T-cell (primary cell): Measurements from ENCODE around the gene MSH2. TPM values are rescaled to one million over a fixed set of nuclear protein-coding genes. Genes with fewer than 3 reads are reported as not detected.
"Not testable (repeated sequence)": the region's sequence is repeated elsewhere in the genome, so short reads cannot be mapped to it uniquely, and the experiment has no call there.

Experiments used
- ATAC-seq, 4 experiments: fragments of 200-7000 bp in 3 of 4; fragments of 150-1000 bp in 1 of 4; cut with Tn5 transposase; replicated peaks in 1 of 4; 1 replicate in 3 of 4; 2 replicates in 1 of 4; pipeline ENCODE4 v1.10.0; 2021; ENCODE audit warnings: moderate library complexity in 3 of 4, mild to moderate bottlenecking in 2 of 4, moderate number of reproducible peaks in 1 of 4
- CTCF ChIA-PET, 2 donors: fragments of 300-600 bp; sonication (Branson Sonifier 250); formaldehyde crosslinking; loops; one replicate each; lab custom pipeline; 2022; ENCODE audit warnings: antibody characterized with exemption in 2 of 2; lab: Charles Lee
- POLR2A ChIA-PET, 2 donors: fragments of 300-600 bp; sonication (Branson Sonifier 250); formaldehyde crosslinking; loops; one replicate each; lab custom pipeline; 2022; ENCODE audit warnings: antibody characterized with exemption in 2 of 2; lab: Charles Lee
- DNase-seq, 35 experiments: peaks; one replicate each; pipeline versions ENCODE4 v3.0.0 to v3.0.0-alpha.2; 2013 to 2023
- H3K27ac ChIP-seq: one replicate; pipeline ENCODE4 v1.5.1; 2013; ENCODE audit warnings: low read length
- H3K27me3 ChIP-seq, 2 experiments: replicated peaks in 1 of 2; 1 replicate in 1 of 2; 2 replicates in 1 of 2; pipeline versions ENCODE4 v1.6.1 to v1.7.0; 2013; ENCODE audit warnings: low read length in 1 of 2, mixed read lengths in 1 of 2; ENCODE audit not compliant: control insufficient read depth in 2 of 2, insufficient read depth in 2 of 2; ENCODE audit errors: extremely low read depth in 1 of 2
- H3K36me3 ChIP-seq, 2 donors: 1 replicate in 1 of 2; 2 replicates in 1 of 2; pipeline versions ENCODE4 v1.6.1 to v1.7.0; 2013; ENCODE audit warnings: low read length in 1 of 2; ENCODE audit not compliant: control insufficient read depth in 2 of 2, insufficient read depth in 1 of 2; ENCODE audit errors: extremely low read depth in 1 of 2
- H3K4me1 ChIP-seq, 2 experiments: 1 replicate in 1 of 2; 2 replicates in 1 of 2; pipeline versions ENCODE4 v1.6.1 to v1.7.0; 2013; ENCODE audit warnings: low read length in 2 of 2, mixed read lengths in 1 of 2; ENCODE audit not compliant: insufficient read depth in 2 of 2, control insufficient read depth in 1 of 2; ENCODE audit errors: extremely low read depth in 1 of 2
- H3K4me3 ChIP-seq, 2 donors: 1 replicate in 1 of 2; 2 replicates in 1 of 2; pipeline versions ENCODE4 v1.5.1 to v1.7.0; 2013; ENCODE audit warnings: mild to moderate bottlenecking in 2 of 2, low read length in 1 of 2, moderate library complexity in 1 of 2; ENCODE audit not compliant: control insufficient read depth in 1 of 2; ENCODE audit errors: extremely low read depth in 1 of 2
- H3K9me3 ChIP-seq: 2 replicates; pipeline ENCODE4 v1.7.0; 2013
- H3K27ac Mint-ChIP-seq, 2 donors: one replicate each; pipeline ENCODE4 v1.8.0; 2020 to 2021; ENCODE audit warnings: mild to moderate bottlenecking in 2 of 2, mixed read lengths in 2 of 2
- H3K27me3 Mint-ChIP-seq, 2 donors: one replicate each; pipeline ENCODE4 v1.8.0; 2021 to 2022; ENCODE audit warnings: mixed read lengths in 2 of 2
- H3K36me3 Mint-ChIP-seq: one replicate; pipeline ENCODE4 v1.8.0; 2021; ENCODE audit warnings: mixed read lengths
- H3K4me1 Mint-ChIP-seq, 3 donors: one replicate each; pipeline ENCODE4 v1.8.0; 2020 to 2022; ENCODE audit warnings: mixed read lengths in 3 of 3, mild to moderate bottlenecking in 1 of 3
- H3K4me3 Mint-ChIP-seq, 3 donors: one replicate each; pipeline ENCODE4 v1.8.0; 2020 to 2022; ENCODE audit warnings: mild to moderate bottlenecking in 3 of 3, mixed read lengths in 3 of 3, moderate library complexity in 3 of 3
- H3K9me3 Mint-ChIP-seq, 3 donors: one replicate each; pipeline ENCODE4 v1.8.0; 2020 to 2022; ENCODE audit warnings: mixed read lengths in 3 of 3
- WGBS: methylation state at CpG from one replicate; pipeline ENCODE4 v1.1.5; 2013; ENCODE audit warnings: missing lambda C conversion rate; ENCODE audit not compliant: insufficient coverage; 5-methylcytosine and 5-hydroxymethylcytosine counted together
- total RNA-seq, 35 experiments: library from RNA in 6 of 35; stranded (reverse) in 6 of 35; fragments of 120-200 nt in 1 of 35; gene quantifications; one replicate each; pipeline versions ENCODE4 v1.2.1 to v1.2.4 and lab custom pipeline; 2013 to 2026

Gene MSH2
- total RNA-seq, 5 donors from 2014 or later (not counting 1 experiment from before 2014, with no cell fraction given) = 16.6 to 29.1 (median 23.2) TPM

- H3K9me3 Mint-ChIP-seq, POLR2A ChIA-PET, H3K27ac Mint-ChIP-seq, H3K4me1 ChIP-seq, ATAC-seq, DNase-seq, H3K4me1 Mint-ChIP-seq, H3K27ac ChIP-seq, H3K9me3 ChIP-seq, CTCF ChIA-PET, H3K27me3 Mint-ChIP-seq, H3K4me3 Mint-ChIP-seq, H3K4me3 ChIP-seq, H3K27me3 ChIP-seq: not testable (repeated sequence)
- peaks cover 9 to 27% of the 10 kb centered on the region in 2 donors for H3K36me3 ChIP-seq
- 94% methylated on average over 8 of the region's 10 CpGs for WGBS
- H3K36me3 Mint-ChIP-seq = peaks cover 35% of the 10 kb centered on the region
These were observed 17.7 kb downstream of the MSH2 start for GRCh38 chr2:47420683-47421082.

- Histone ChIP-seq H3K27me3 (no peaks in the 10 kb centered on the region), H3K27ac (no peak overlapping the region), H3K4me1 (no peaks in the 10 kb centered on the region), H3K9me3 (no peaks in the 10 kb centered on the region), H3K36me3 (peaks cover 8 to 21% of the 10 kb centered on the region in 2 donors), H3K4me3 (no peak overlapping the region)
- CTCF ChIA-PET = interaction anchor here (0.6 kb wide), 2 partner anchors 30 to 39 kb away, joined by 3 read pairs; no protein-coding TSS in a partner anchor
- Mint-ChIP-seq H3K36me3 (peaks cover 28% of the 10 kb centered on the region), H3K27me3 (no peaks in the 10 kb centered on the region), H3K9me3 (no peaks in the 10 kb centered on the region), H3K4me1 (no peaks in the 10 kb centered on the region), H3K4me3 (no peak overlapping the region), H3K27ac (no peak overlapping the region)
- POLR2A ChIA-PET = no interaction called here
- DNase-seq = no peak
- 100% methylated on average over 1 of the region's 4 CpGs for WGBS
- ATAC-seq = no peak
These were observed 19.1 kb downstream of the MSH2 start for GRCh38 chr2:47422016-47422415.

- no peaks in the 10 kb centered on the region for H3K27me3 ChIP-seq
- POLR2A ChIA-PET = interaction anchor here (0.6 kb wide), 2 partner anchors 16 to 1935 kb away, joined by 3 to 4 read pairs; no protein-coding TSS in a partner anchor
- ATAC-seq = no peak
These were observed 19.6 kb downstream of the MSH2 start for GRCh38 chr2:47422560-47422959.

GRCh38 chr2:47426786-47427185 lies 23.8 kb downstream of the MSH2 start:
- Mint-ChIP-seq H3K4me1 (no peaks in the 10 kb centered on the region), H3K4me3 (no peak overlapping the region), H3K27ac (no peak overlapping the region), H3K9me3 (no peaks in the 10 kb centered on the region), H3K36me3 (peaks cover 37% of the 10 kb centered on the region), H3K27me3 (no peaks in the 10 kb centered on the region)
- no peak overlapping the region for H3K4me3 ChIP-seq
- no peaks in the 10 kb centered on the region for H3K9me3 ChIP-seq
- whole genome bisulfite sequencing = no CpG with 5 or more reads among the region's 4 CpGs
- no peak for ATAC-seq
- H3K4me1 ChIP-seq = no peaks in the 10 kb centered on the region
- no peaks in the 10 kb centered on the region for H3K27me3 ChIP-seq
- DNase-seq = no peak
- CTCF ChIA-PET = no interaction called here
- peaks cover 4 to 25% of the 10 kb centered on the region in 2 donors for H3K36me3 ChIP-seq
- no peak overlapping the region for H3K27ac ChIP-seq
- POLR2A ChIA-PET = no interaction called here

More at GRCh38 chr2:47422560-47422959, 19.6 kb downstream of the MSH2 start:
- no CpG with 5 or more reads among the region's 2 CpGs for WGBS
- Mint-ChIP-seq H3K27me3 (no peaks in the 10 kb centered on the region), H3K9me3 (no peaks in the 10 kb centered on the region), H3K27ac (no peak overlapping the region), H3K4me1 (no peaks in the 10 kb centered on the region), H3K4me3 (no peak overlapping the region), H3K36me3 (peaks cover 30% of the 10 kb centered on the region)
- Histone ChIP-seq H3K4me1 (no peaks in the 10 kb centered on the region), H3K27ac (no peak overlapping the region), H3K36me3 (peaks cover 4 to 16% of the 10 kb centered on the region in 2 donors), H3K9me3 (no peaks in the 10 kb centered on the region), H3K4me3 (no peak overlapping the region)
- CTCF ChIA-PET = interaction anchor here (0.6 to 0.7 kb wide), 3 partner anchors 35 to 686 kb away, joined by 3 to 5 read pairs (median 3); no protein-coding TSS in a partner anchor
- no peak for DNase-seq

- DNase-seq (no peak), ATAC-seq (no peak)
- Histone ChIP-seq H3K27ac (no peak overlapping the region), H3K27me3 (no peaks in the 10 kb centered on the region), H3K4me1 (no peaks in the 10 kb centered on the region), H3K36me3 (peaks cover 5 to 20% of the 10 kb centered on the region in 2 donors), H3K9me3 (no peaks in the 10 kb centered on the region), H3K4me3 (no peak overlapping the region)
- H3K27ac Mint-ChIP-seq = no peak overlapping the region
- POLR2A ChIA-PET = no interaction called here
- WGBS = 100% methylated on average over 1 of the region's 6 CpGs
- CTCF ChIA-PET = interaction anchor here (0.6 kb wide), 2 partner anchors 10 to 78 kb away, joined by 3 read pairs; no protein-coding TSS in a partner anchor
- no peaks in the 10 kb centered on the region for H3K27me3 Mint-ChIP-seq
- H3K9me3 Mint-ChIP-seq = no peaks in the 10 kb centered on the region
- no peaks in the 10 kb centered on the region for H3K4me1 Mint-ChIP-seq
- H3K36me3 Mint-ChIP-seq = peaks cover 36% of the 10 kb centered on the region
- H3K4me3 Mint-ChIP-seq = no peak overlapping the region
These were observed 26.8 kb downstream of the MSH2 start for GRCh38 chr2:47429795-47430194.

- H3K9me3 ChIP-seq, CTCF ChIA-PET, H3K4me3 ChIP-seq, H3K27me3 Mint-ChIP-seq, H3K27me3 ChIP-seq, H3K4me1 Mint-ChIP-seq, H3K9me3 Mint-ChIP-seq, ATAC-seq, H3K4me3 Mint-ChIP-seq, H3K27ac Mint-ChIP-seq, H3K27ac ChIP-seq, POLR2A ChIA-PET, H3K4me1 ChIP-seq, DNase-seq: not testable (repeated sequence)
- H3K36me3 ChIP-seq = peaks cover 5 to 18% of the 10 kb centered on the region in 2 donors
- 100% methylated on average over 2 of the region's 32 CpGs for WGBS
- peaks cover 29% of the 10 kb centered on the region for H3K36me3 Mint-ChIP-seq
These were observed 30.1 kb downstream of the MSH2 start for GRCh38 chr2:47433006-47433405.
